Measurements from ENCODE around the gene CASP8.
A peak's percentile ranks its signal among the peaks of the same experiment; 100 is the strongest.

Gene CASP8

DNA sequence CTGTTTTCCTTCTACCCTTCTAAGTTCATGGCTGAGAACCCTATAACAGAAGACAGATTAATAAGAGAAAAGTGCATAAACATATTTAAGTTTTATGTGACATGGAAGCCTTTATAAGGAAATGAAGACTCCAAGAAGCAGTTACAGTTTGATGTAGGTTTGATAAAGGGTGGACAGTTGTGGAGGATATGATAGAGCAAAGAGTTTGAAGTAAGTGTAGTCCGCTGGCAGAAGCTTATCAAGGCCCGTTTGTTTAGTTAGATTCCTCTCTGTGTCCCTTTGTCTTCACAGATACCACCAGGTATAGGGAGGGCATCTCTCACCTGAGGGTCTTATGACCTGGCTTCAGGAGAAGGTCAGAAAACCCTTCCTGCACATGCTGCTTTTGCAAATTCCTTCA is 10.4 kb upstream of the CASP8 start:
- Histone ChIP-seq H4K20me1 (ENCODE audit: insufficient read depth) (no peaks in the 10 kb centered on the region), H3K4me2 (no peak overlapping the region), H3K27me3 (ENCODE audit: insufficient read depth, low read depth) (no peaks in the 10 kb centered on the region), H3K27ac (no peak overlapping the region), H3K4me3 (IDR thresholded peaks at IDR 0.05; ENCODE audit: insufficient read depth, low read depth, low read length) (no peak overlapping the region), H3K4me1 (ENCODE audit: low read depth, poor library complexity, severe bottlenecking) (peaks cover 73% of the 10 kb centered on the region), H2AFZ (ENCODE audit: low read depth) (no peak overlapping the region), H3K79me2 (ENCODE audit: insufficient read depth, low read depth) (peaks cover 21% of the 10 kb centered on the region), H3K36me3 (ENCODE audit: insufficient read depth) (no peaks in the 10 kb centered on the region), H3K9ac (no peak overlapping the region)
- TF ChIP-seq, protein P1, sequence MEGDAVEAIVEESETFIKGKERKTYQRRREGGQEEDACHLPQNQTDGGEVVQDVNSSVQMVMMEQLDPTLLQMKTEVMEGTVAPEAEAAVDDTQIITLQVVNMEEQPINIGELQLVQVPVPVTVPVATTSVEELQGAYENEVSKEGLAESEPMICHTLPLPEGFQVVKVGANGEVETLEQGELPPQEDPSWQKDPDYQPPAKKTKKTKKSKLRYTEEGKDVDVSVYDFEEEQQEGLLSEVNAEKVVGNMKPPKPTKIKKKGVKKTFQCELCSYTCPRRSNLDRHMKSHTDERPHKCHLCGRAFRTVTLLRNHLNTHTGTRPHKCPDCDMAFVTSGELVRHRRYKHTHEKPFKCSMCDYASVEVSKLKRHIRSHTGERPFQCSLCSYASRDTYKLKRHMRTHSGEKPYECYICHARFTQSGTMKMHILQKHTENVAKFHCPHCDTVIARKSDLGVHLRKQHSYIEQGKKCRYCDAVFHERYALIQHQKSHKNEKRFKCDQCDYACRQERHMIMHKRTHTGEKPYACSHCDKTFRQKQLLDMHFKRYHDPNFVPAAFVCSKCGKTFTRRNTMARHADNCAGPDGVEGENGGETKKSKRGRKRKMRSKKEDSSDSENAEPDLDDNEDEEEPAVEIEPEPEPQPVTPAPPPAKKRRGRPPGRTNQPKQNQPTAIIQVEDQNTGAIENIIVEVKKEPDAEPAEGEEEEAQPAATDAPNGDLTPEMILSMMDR (conservative IDR thresholded peaks at IDR 0.05; ENCODE audit: low read depth, low read length): no peak

DNA sequence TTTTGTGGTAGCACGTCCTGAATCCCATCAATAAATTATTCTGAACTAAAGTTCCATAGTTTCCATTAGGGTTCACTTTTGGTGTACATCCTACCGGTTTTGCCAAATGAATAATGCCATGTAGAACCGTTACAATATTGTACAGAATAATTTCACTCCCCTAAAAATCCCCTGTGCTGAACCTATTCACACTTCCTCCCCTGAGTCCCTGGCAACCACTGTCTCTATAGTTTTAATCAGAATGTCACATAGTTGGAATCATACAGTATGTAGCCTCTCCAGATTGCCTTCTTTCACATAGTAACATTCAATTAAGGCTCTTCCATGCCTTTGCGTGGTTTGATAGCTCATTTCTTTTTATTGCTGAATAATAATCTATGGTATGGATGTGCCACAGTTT is 9.6 kb upstream of the CASP8 start:
- Histone ChIP-seq H3K4me3 (IDR thresholded peaks at IDR 0.05; ENCODE audit: insufficient read depth, low read depth, low read length) (no peak overlapping the region), H3K79me2 (ENCODE audit: insufficient read depth, low read depth) (peaks cover 26% of the 10 kb centered on the region), H3K4me1 (ENCODE audit: low read depth, poor library complexity, severe bottlenecking) (peaks cover 77% of the 10 kb centered on the region), H3K9ac (no peak overlapping the region), H3K36me3 (ENCODE audit: insufficient read depth) (no peaks in the 10 kb centered on the region), H3K27me3 (ENCODE audit: insufficient read depth, low read depth) (no peaks in the 10 kb centered on the region), H2AFZ (ENCODE audit: low read depth) (no peak overlapping the region), H3K27ac (peak overlapping the region; percentile 96; the same call in 1 of the 2 replicates), H4K20me1 (ENCODE audit: insufficient read depth) (no peaks in the 10 kb centered on the region), H3K4me2 (no peak overlapping the region)
- TF ChIP-seq, protein P1 (conservative IDR thresholded peaks at IDR 0.05; ENCODE audit: low read depth, low read length): no peak

DNA sequence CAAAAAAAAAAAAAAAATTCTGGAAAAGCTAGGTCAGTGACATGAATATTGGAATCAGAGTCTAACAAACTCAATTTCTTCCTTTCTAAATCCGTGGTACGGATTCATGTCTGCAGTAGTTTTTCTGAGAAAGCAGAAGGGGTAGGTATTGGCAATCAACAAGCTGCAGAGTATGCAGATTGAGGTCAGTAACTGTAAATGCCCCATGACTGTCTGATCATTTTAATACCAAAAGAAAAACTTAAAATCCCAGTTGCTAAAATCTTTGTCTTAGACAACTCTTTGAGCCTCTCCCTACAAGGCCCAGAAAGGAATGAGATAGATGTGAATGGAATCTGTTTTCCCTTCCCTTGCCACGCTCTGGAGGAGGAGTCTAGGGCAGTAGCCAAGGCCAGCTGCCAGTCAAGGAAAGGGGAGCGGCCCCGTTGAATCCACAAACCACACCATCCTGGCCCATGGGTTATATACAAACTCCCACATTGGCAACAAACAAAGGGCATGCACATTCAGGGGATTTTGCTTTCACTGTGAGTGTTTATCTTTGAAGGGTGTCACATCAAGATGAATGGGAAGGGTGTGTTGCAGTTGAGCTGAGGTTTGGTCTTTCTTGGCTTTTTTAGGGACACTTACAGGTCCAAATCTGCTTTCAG is 6.1 kb upstream of the CASP8 start:
- H3K79me2 ChIP-seq (ENCODE audit: insufficient read depth, low read depth): peaks cover 44% of the 10 kb centered on the region
- H4K20me1 ChIP-seq (ENCODE audit: insufficient read depth): no peaks in the 10 kb centered on the region
- TF ChIP-seq, protein P1 (conservative IDR thresholded peaks at IDR 0.05; ENCODE audit: low read depth, low read length): no peak
- H3K36me3 ChIP-seq (ENCODE audit: insufficient read depth): no peaks in the 10 kb centered on the region
- H3K4me3 ChIP-seq (IDR thresholded peaks at IDR 0.05; ENCODE audit: insufficient read depth, low read depth, low read length): no peak overlapping the region
- peaks cover 83% of the 10 kb centered on the region for H3K4me1 ChIP-seq (ENCODE audit: low read depth, poor library complexity, severe bottlenecking)
- no peaks in the 10 kb centered on the region for H3K27me3 ChIP-seq (ENCODE audit: insufficient read depth, low read depth)
- H2AFZ ChIP-seq (ENCODE audit: low read depth): no peak overlapping the region
- H3K9ac ChIP-seq: no peak overlapping the region; the same call in 1 of the 2 replicates
- peak overlapping the region; percentile 41 for H3K4me2 ChIP-seq
- H3K27ac ChIP-seq: peak overlapping the region; percentile 96

DNA sequence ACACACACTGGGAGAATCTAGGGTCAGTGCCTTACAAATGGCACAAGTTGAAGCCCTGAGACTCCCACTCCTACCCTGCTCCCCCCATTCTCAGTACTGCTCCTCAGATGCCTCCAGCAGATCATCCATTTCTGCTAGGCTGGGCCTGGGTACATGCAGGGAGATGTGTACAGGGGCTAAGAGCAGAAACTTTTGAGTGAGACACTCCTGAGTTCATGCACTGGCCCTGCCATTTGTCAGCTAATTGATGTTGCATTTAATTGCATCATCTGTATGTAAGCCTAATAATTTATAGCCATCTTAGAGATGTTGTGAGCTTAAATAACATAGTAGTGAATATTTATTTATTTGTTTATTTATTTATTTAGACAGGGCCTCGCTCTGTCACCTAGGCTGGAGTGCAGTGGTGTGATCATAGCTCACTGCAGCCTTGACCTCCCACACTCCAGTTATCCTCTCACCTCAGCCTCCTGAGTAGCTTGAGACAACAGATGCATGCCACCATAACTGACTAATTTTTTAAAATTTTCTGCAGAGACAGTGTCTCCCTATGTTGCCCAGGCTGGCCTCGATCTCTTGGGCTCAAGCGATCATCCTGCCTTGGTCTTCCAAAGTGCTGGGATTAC is 4.8 kb upstream of the CASP8 start:
- H2AFZ ChIP-seq (ENCODE audit: low read depth): no peak overlapping the region
- peaks cover 93% of the 10 kb centered on the region for H3K4me1 ChIP-seq (ENCODE audit: low read depth, poor library complexity, severe bottlenecking)
- H4K20me1 ChIP-seq (ENCODE audit: insufficient read depth): no peaks in the 10 kb centered on the region
- no peak overlapping the region for H3K4me3 ChIP-seq (IDR thresholded peaks at IDR 0.05; ENCODE audit: insufficient read depth, low read depth, low read length)
- peaks cover 57% of the 10 kb centered on the region for H3K79me2 ChIP-seq (ENCODE audit: insufficient read depth, low read depth)
- H3K4me2 ChIP-seq: peak overlapping the region; percentile 99; the same call in 1 of the 2 replicates
- no peaks in the 10 kb centered on the region for H3K36me3 ChIP-seq (ENCODE audit: insufficient read depth)
- no peaks in the 10 kb centered on the region for H3K27me3 ChIP-seq (ENCODE audit: insufficient read depth, low read depth)
- H3K27ac ChIP-seq: peak overlapping the region; percentile 96; the same call in 1 of the 2 replicates
- TF ChIP-seq, protein P1 (conservative IDR thresholded peaks at IDR 0.05; ENCODE audit: low read depth, low read length): no peak
- H3K9ac ChIP-seq: no peak overlapping the region

Measured in KMS-11 (cell line).